Panc1 (cell line): Measurements from ENCODE around the gene HTR4. TPM values are rescaled to one million over a fixed set of nuclear protein-coding genes. Genes with fewer than 3 reads are reported as not detected.

ENCODE experiments used
- ATAC-seq: fragments of 200-7000 bp; cut with Tn5 transposase; 2 replicates; pipeline ENCODE4 v1.9.1; 2020; ENCODE audit warnings: mild to moderate bottlenecking, moderate library complexity
- BruUV-seq: library from RNA; stranded (reverse); fragments of 400-500 nt; replicated peaks from 2 replicates; lab custom pipeline; 2021; lab: Mats Ljungman, UMichigan
- CTCF ChIA-PET: fragments of 300-600 bp; sonication (Branson Sonifier 250); formaldehyde crosslinking; loops from one replicate; lab custom pipeline; 2022; ENCODE audit warnings: antibody characterized with exemption; lab: Charles Lee
- POLR2A ChIA-PET: fragments of 300-600 bp; sonication (Branson Sonifier 250); formaldehyde crosslinking; loops from one replicate; lab custom pipeline; 2022; ENCODE audit warnings: antibody characterized with exemption; lab: Charles Lee
- DNase-seq: peaks from one replicate; pipeline ENCODE4 v3.0.0-alpha.2; 2010; ENCODE audit warnings: low read depth, low spot score
- H3K27ac ChIP-seq: 2 replicates; pipeline ENCODE4 v1.5.1; 2011; ENCODE audit warnings: mild to moderate bottlenecking, low read length, inconsistent platforms
- H3K27me3 ChIP-seq: fragments of 200-500 bp; sonication (Bioruptor generic); 2 replicates; pipeline ENCODE4 v1.6.0; 2014; ENCODE audit warnings: low read length, inconsistent platforms; ENCODE audit not compliant: control insufficient read depth, insufficient read depth
- H3K36me3 ChIP-seq: fragments of 200-500 bp; sonication (Bioruptor generic); 2 replicates; pipeline ENCODE4 v1.5.1; 2014; ENCODE audit warnings: inconsistent platforms, mild to moderate bottlenecking, low read length, moderate library complexity; ENCODE audit not compliant: control insufficient read depth, insufficient read depth
- H3K4me1 ChIP-seq: 2 replicates; pipeline ENCODE4 v1.5.1; 2011; ENCODE audit warnings: inconsistent platforms, mild to moderate bottlenecking, low read length, moderate library complexity; ENCODE audit not compliant: control insufficient read depth, insufficient read depth
- H3K4me3 ChIP-seq, 2 experiments: 2 replicates each; pipeline ENCODE4 v1.5.1; 2011 to 2012; ENCODE audit warnings: low read depth in 2 of 2, low read length in 2 of 2, mild to moderate bottlenecking in 2 of 2, inconsistent platforms in 1 of 2, moderate library complexity in 1 of 2
- H3K9me3 ChIP-seq: fragments of 200-500 bp; sonication (Bioruptor generic); 2 replicates; pipeline ENCODE4 v1.5.1; 2014; ENCODE audit warnings: low read depth, mild to moderate bottlenecking, inconsistent platforms, low read length, moderate library complexity; ENCODE audit not compliant: control insufficient read depth, insufficient read depth
- POLR2AphosphoS5 ChIP-seq: IDR thresholded peaks from 2 replicates; pipeline ENCODE4 v1.6.1; 2012; ENCODE audit warnings: mild to moderate bottlenecking, low read depth, low read length, moderate library complexity
- REST ChIP-seq, 2 experiments: IDR thresholded peaks; 2 replicates each; pipeline ENCODE4 v1.6.1; 2011 to 2012; ENCODE audit warnings: low read depth in 2 of 2, control low read depth in 1 of 2, low read length in 1 of 2, mild to moderate bottlenecking in 1 of 2, moderate library complexity in 1 of 2; ENCODE audit not compliant: insufficient read depth in 1 of 2
- SIN3A ChIP-seq: IDR thresholded peaks from 2 replicates; pipeline ENCODE4 v1.6.1; 2012; ENCODE audit warnings: low read depth, mild to moderate bottlenecking, low read length, moderate library complexity, borderline replicate concordance; ENCODE audit not compliant: insufficient read depth
- TCF7L2 ChIP-seq: IDR thresholded peaks from 2 replicates; pipeline ENCODE4 v1.6.1; 2011; ENCODE audit warnings: mild to moderate bottlenecking, low read depth, low read length, inconsistent platforms
- in situ Hi-C: cut with HindIII; loops from 2 replicates; pipeline ENCODE4 v1.10.0; 2016; ENCODE audit warnings: low sequenced_read_pairs, low pct_unique_long_range_greater_than_20kb
- intact Hi-C: fragments of 100-400 bp; cut with micrococcal nuclease; formaldehyde crosslinking; loops from one replicate; pipeline ENCODE4 v1.10.0; 2022; ENCODE audit not compliant: unreplicated experiment
- total RNA-seq: library from RNA; stranded (reverse); gene quantifications from one replicate; pipeline ENCODE4 v1.2.1, GENCODE V29; 2021; ENCODE audit not compliant: unreplicated experiment
- TF ChIP-seq, protein P1 (sequence below): fragments of 450-650 bp; IDR thresholded peaks from 2 replicates; pipeline ENCODE4 v1.5.1; 2017; ENCODE audit warnings: mild to moderate bottlenecking

HTR4 gene
- total RNA-seq, 1 experiment from 2014 or later, result not detected

DNA sequence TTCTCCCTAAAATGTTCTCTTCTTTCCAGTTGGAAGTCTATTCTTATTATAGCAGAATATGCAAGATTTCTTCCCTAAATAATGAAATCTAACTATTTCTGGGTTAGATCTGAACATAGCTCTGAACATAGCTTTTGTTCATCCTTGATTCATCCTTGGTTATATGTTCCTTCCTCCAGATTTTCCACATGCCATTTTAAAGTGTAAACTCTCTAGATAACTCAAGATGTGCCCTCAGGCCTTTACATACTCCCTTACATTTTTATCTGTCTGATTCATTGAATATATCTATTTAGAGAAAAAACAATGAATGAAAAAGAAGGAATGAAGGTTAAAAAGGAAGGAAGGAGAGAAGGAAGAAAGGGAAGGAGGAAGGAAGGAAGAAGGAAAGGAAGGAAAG lies 169.7 kb downstream of the HTR4 start:
- ChIA-PET CTCF (interaction anchor here (0.5 kb wide), 1 partner anchor 254 kb away, joined by 4 read pairs; no protein-coding TSS in a partner anchor), POLR2A (no interaction called here)
- no TSS peak for BruUV-seq

GRCh38 chr5:148483750-148484149 lies 170.6 kb downstream of the HTR4 start:
- CTCF ChIA-PET, result no interaction called here
- Histone ChIP-seq H3K9me3 (no peaks in the 10 kb centered on the region), H3K36me3 (no peaks in the 10 kb centered on the region), H3K27me3 (peaks cover 17% of the 10 kb centered on the region), H3K4me1 (no peaks in the 10 kb centered on the region), H3K27ac (no peak overlapping the region), H3K4me3 (no peak overlapping the region)
- TF ChIP-seq POLR2AphosphoS5, result no peak
- no peak for TF ChIP-seq REST (IDR thresholded peaks at IDR 0.05; ENCODE audit: insufficient read depth in 1 of 2, low read depth in 2 of 2, low read length in 1 of 2)
- no peak for TF ChIP-seq TCF7L2
- TF ChIP-seq, protein P1, sequence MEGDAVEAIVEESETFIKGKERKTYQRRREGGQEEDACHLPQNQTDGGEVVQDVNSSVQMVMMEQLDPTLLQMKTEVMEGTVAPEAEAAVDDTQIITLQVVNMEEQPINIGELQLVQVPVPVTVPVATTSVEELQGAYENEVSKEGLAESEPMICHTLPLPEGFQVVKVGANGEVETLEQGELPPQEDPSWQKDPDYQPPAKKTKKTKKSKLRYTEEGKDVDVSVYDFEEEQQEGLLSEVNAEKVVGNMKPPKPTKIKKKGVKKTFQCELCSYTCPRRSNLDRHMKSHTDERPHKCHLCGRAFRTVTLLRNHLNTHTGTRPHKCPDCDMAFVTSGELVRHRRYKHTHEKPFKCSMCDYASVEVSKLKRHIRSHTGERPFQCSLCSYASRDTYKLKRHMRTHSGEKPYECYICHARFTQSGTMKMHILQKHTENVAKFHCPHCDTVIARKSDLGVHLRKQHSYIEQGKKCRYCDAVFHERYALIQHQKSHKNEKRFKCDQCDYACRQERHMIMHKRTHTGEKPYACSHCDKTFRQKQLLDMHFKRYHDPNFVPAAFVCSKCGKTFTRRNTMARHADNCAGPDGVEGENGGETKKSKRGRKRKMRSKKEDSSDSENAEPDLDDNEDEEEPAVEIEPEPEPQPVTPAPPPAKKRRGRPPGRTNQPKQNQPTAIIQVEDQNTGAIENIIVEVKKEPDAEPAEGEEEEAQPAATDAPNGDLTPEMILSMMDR, result no peak
- TF ChIP-seq SIN3A, result no peak
- no peak for DNase-seq
- intact Hi-C loops (no loop called here), in situ Hi-C loops (no loop called here)
- no TSS peak for BruUV-seq
- POLR2A ChIA-PET, result no interaction called here
- no peak for ATAC-seq

More for the DNA sequence above, 169.7 kb downstream of the HTR4 start:
- H3K36me3 ChIP-seq, result no peaks in the 10 kb centered on the region
- ATAC-seq, result no peak
- intact Hi-C loops, result no loop called here
- H3K4me3 ChIP-seq, result no peak overlapping the region
- TF ChIP-seq TCF7L2 (no peak), REST (IDR thresholded peaks at IDR 0.05; ENCODE audit: insufficient read depth in 1 of 2, low read depth in 2 of 2, low read length in 1 of 2) (no peak), POLR2AphosphoS5 (no peak), SIN3A (no peak)
- TF ChIP-seq, protein P1, result no peak
- H3K4me1 ChIP-seq, result no peaks in the 10 kb centered on the region
- no peak for DNase-seq
- no peaks in the 10 kb centered on the region for H3K9me3 ChIP-seq
- H3K27me3 ChIP-seq, result peaks cover 16% of the 10 kb centered on the region; the same call in 1 of the 2 replicates
- in situ Hi-C loops, result no loop called here
- H3K27ac ChIP-seq, result no peak overlapping the region
